DOHH2 (cell line): ENCODE data around the gene HIC1.

Experiments
- H3F3A ChIP-seq: fragments of 200-600 bp; sonication (generic), shearing (Covaris generic); 2 replicates; pipeline ENCODE4 v1.6.0; 2016; ENCODE audit warnings: antibody characterized with exemption, mild to moderate bottlenecking; ENCODE audit not compliant: control insufficient read depth, insufficient read depth
- H3K27ac ChIP-seq: fragments of 200-600 bp; sonication (generic); 2 replicates; pipeline ENCODE4 v1.5.1; 2014; ENCODE audit warnings: low read depth, mild to moderate bottlenecking, low read length, moderate library complexity
- H3K27me3 ChIP-seq: fragments of 200-600 bp; sonication (generic); 2 replicates; pipeline ENCODE4 v1.6.1; 2014; ENCODE audit warnings: mild to moderate bottlenecking, low read length, mixed read lengths; ENCODE audit not compliant: control insufficient read depth
- H3K36me3 ChIP-seq: fragments of 200-600 bp; sonication (generic); 2 replicates; pipeline ENCODE4 v1.6.1; 2014; ENCODE audit warnings: mild to moderate bottlenecking, low read length, moderate library complexity, mixed read lengths; ENCODE audit not compliant: control insufficient read depth
- H3K4me1 ChIP-seq: fragments of 200-600 bp; sonication (generic); 2 replicates; pipeline ENCODE4 v1.6.1; 2014; ENCODE audit warnings: mild to moderate bottlenecking, low read length, mixed read lengths; ENCODE audit not compliant: control insufficient read depth
- H3K4me2 ChIP-seq: fragments of 200-600 bp; sonication (generic); 2 replicates; pipeline ENCODE4 v1.6.0; 2014; ENCODE audit warnings: mild to moderate bottlenecking, low read length, moderate library complexity
- H3K4me3 ChIP-seq: fragments of 200-600 bp; sonication (generic); 2 replicates; pipeline ENCODE4 v1.5.1; 2014; ENCODE audit warnings: mild to moderate bottlenecking, low read length, mixed read lengths
- H3K79me2 ChIP-seq: fragments of 200-600 bp; sonication (generic); 2 replicates; pipeline ENCODE4 v1.6.1; 2014; ENCODE audit warnings: mild to moderate bottlenecking, low read length, mixed read lengths; ENCODE audit not compliant: control insufficient read depth
- H3K9me2 ChIP-seq: fragments of 200-600 bp; sonication (generic); replicated peaks from 2 replicates; pipeline ENCODE4 v1.6.1; 2014; ENCODE audit warnings: mild to moderate bottlenecking, low read length, mixed read lengths; ENCODE audit not compliant: control insufficient read depth
- H3K9me3 ChIP-seq: fragments of 200-600 bp; sonication (generic); 2 replicates; pipeline ENCODE4 v1.6.1; 2014; ENCODE audit warnings: antibody characterized with exemption, low read length, mixed read lengths; ENCODE audit not compliant: control insufficient read depth, insufficient read depth
- H4K20me1 ChIP-seq: fragments of 200-600 bp; sonication (generic); 2 replicates; pipeline ENCODE4 v1.6.0; 2014; ENCODE audit warnings: low read depth, mild to moderate bottlenecking, antibody characterized with exemption, low read length, moderate library complexity; ENCODE audit not compliant: control insufficient read depth, insufficient read depth
- CTCF ChIP-seq: fragments of 200-600 bp; sonication (generic); IDR thresholded peaks from one replicate; pipeline ENCODE4 v1.5.1; 2014; ENCODE audit warnings: antibody characterized with exemption, mild to moderate bottlenecking, low read depth, low read length; ENCODE audit not compliant: poor library complexity, severe bottlenecking
- EZH2phosphoT487 ChIP-seq: fragments of 200-600 bp; sonication (generic); IDR thresholded peaks from 2 replicates; pipeline ENCODE4 v1.6.1; 2017; ENCODE audit warnings: borderline replicate concordance, mild to moderate bottlenecking, antibody characterized with exemption, low read length, moderate library complexity, mixed read lengths

HIC1 gene

GRCh38 chr17:2106308-2106955, 51.5 kb downstream of the HIC1 start:
- H3K4me1 ChIP-seq = peaks cover 17% of the 10 kb centered on the region
- TF ChIP-seq EZH2phosphoT487 = no peak
- no peak for TF ChIP-seq CTCF
- H3F3A ChIP-seq = no peaks in the 10 kb centered on the region
- no peak overlapping the region for H3K4me2 ChIP-seq
- H3K4me3 ChIP-seq = no peak overlapping the region
- no peak overlapping the region for H3K27ac ChIP-seq
- no peaks in the 10 kb centered on the region for H3K79me2 ChIP-seq
- H3K27me3 ChIP-seq = no peaks in the 10 kb centered on the region
- H3K9me2 ChIP-seq = no peaks in the 10 kb centered on the region
- no peaks in the 10 kb centered on the region for H4K20me1 ChIP-seq
- no peaks in the 10 kb centered on the region for H3K36me3 ChIP-seq
- H3K9me3 ChIP-seq = no peaks in the 10 kb centered on the region

- Histone ChIP-seq H3K4me2 (no peak overlapping the region), H3F3A (no peaks in the 10 kb centered on the region), H3K27ac (no peak overlapping the region), H4K20me1 (no peaks in the 10 kb centered on the region), H3K36me3 (no peaks in the 10 kb centered on the region), H3K79me2 (no peaks in the 10 kb centered on the region), H3K4me3 (no peak overlapping the region), H3K27me3 (no peaks in the 10 kb centered on the region), H3K9me2 (no peaks in the 10 kb centered on the region), H3K4me1 (peaks cover 17% of the 10 kb centered on the region), H3K9me3 (no peaks in the 10 kb centered on the region)
- TF ChIP-seq CTCF (no peak), EZH2phosphoT487 (no peak)
These were observed 52.1 kb downstream of the HIC1 start for GRCh38 chr17:2107050-2107449.

- no peaks in the 10 kb centered on the region for H3K9me3 ChIP-seq
- TF ChIP-seq CTCF (no peak), EZH2phosphoT487 (no peak)
- H3K27ac ChIP-seq = no peak overlapping the region
- H3K27me3 ChIP-seq = no peaks in the 10 kb centered on the region
- peaks cover 17% of the 10 kb centered on the region for H3K4me1 ChIP-seq
- H3K4me3 ChIP-seq = no peak overlapping the region
- no peaks in the 10 kb centered on the region for H3K79me2 ChIP-seq
- H3K4me2 ChIP-seq = no peak overlapping the region
- H3F3A ChIP-seq = no peaks in the 10 kb centered on the region
- no peaks in the 10 kb centered on the region for H4K20me1 ChIP-seq
- H3K36me3 ChIP-seq = no peaks in the 10 kb centered on the region
- no peaks in the 10 kb centered on the region for H3K9me2 ChIP-seq
These were observed 52.6 kb downstream of the HIC1 start for GRCh38 chr17:2107506-2107905.
